Body of pancreas (tissue), 4 donors: ENCODE measurements around the gene UBXN4.

Source experiments
- POLR2A ChIP-seq, 3 donors: fragments of 450-650 bp; IDR thresholded peaks; one replicate each; pipeline ENCODE4 v1.6.1; 2016; ENCODE audit warnings: antibody characterized with exemption in 3 of 3, mild to moderate bottlenecking in 2 of 3
- TF ChIP-seq, protein P1 (sequence below), 7 experiments: fragments of 450-650 bp in 4 of 7; fragments of 200-600 bp in 3 of 7; sonication (generic) in 3 of 7; IDR thresholded peaks; one replicate each; pipeline ENCODE4 v1.5.1; 2016 to 2019; ENCODE audit warnings: antibody characterized with exemption in 7 of 7

DNA sequence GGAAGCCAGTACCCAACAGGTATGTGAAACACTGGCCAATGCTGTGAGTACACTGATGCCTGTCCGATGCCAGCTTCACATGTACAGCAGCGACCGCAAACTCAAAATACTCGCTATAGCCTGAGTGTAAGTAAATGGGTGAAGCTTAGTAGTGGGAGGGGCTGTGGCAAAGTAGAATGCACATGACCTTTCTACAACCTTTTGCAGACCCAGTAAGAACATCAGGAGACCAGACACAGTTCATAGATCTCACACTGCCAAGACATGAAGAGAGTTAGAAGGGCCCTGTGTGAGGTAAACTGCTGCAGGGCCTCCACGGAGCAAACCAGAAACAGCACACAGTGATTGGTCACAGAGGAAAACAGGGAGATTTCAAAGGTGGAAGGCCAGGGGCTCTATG is 9.1 kb upstream of the UBXN4 start:
- TF ChIP-seq, protein P1, sequence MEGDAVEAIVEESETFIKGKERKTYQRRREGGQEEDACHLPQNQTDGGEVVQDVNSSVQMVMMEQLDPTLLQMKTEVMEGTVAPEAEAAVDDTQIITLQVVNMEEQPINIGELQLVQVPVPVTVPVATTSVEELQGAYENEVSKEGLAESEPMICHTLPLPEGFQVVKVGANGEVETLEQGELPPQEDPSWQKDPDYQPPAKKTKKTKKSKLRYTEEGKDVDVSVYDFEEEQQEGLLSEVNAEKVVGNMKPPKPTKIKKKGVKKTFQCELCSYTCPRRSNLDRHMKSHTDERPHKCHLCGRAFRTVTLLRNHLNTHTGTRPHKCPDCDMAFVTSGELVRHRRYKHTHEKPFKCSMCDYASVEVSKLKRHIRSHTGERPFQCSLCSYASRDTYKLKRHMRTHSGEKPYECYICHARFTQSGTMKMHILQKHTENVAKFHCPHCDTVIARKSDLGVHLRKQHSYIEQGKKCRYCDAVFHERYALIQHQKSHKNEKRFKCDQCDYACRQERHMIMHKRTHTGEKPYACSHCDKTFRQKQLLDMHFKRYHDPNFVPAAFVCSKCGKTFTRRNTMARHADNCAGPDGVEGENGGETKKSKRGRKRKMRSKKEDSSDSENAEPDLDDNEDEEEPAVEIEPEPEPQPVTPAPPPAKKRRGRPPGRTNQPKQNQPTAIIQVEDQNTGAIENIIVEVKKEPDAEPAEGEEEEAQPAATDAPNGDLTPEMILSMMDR (IDR thresholded peaks at IDR 0.05), result no peak
- no peak for TF ChIP-seq POLR2A (IDR thresholded peaks at IDR 0.05)
